Prostate gland (tissue), 2 donors: ENCODE measurements around the gene NLRP8. TPM values are rescaled to one million over a fixed set of nuclear protein-coding genes. Genes with fewer than 3 reads are reported as not detected.

Source experiments
- DNase-seq: peaks from one replicate; pipeline ENCODE4 v3.0.0-alpha.2; 2019; ENCODE audit warnings: low spot score
- H3K27ac ChIP-seq, 2 donors: fragments of 200-600 bp; sonication (generic); 2 replicates each; pipeline ENCODE4 v1.5.1; 2017 to 2019
- H3K27me3 ChIP-seq: fragments of 200-600 bp; sonication (generic); replicated peaks from 2 replicates; pipeline ENCODE4 v1.5.1; 2019; ENCODE audit not compliant: insufficient read depth
- H3K36me3 ChIP-seq, 2 donors: fragments of 200-600 bp; sonication (generic); 1 replicate in 1 of 2; 2 replicates in 1 of 2; pipeline versions ENCODE4 v1.5.1 to v1.8.1; 2017 to 2019
- H3K4me1 ChIP-seq: fragments of 200-600 bp; sonication (generic); replicated peaks from 2 replicates; pipeline ENCODE4 v1.5.1; 2019
- H3K4me3 ChIP-seq, 2 donors: fragments of 200-600 bp; sonication (generic); 2 replicates each; pipeline ENCODE4 v1.5.1; 2017 to 2019
- H3K9me3 ChIP-seq: fragments of 200-600 bp; sonication (generic); 2 replicates; pipeline ENCODE4 v1.5.1; 2017
- POLR2A ChIP-seq: fragments of 450-650 bp; IDR thresholded peaks from one replicate; pipeline ENCODE4 v1.6.1; 2016; ENCODE audit warnings: antibody characterized with exemption, mild to moderate bottlenecking
- POLR2AphosphoS5 ChIP-seq: sonication (generic); formaldehyde crosslinking; IDR thresholded peaks from one replicate; pipeline ENCODE4 v1.6.1; 2017; ENCODE audit warnings: antibody characterized with exemption
- WGBS: methylation state at CpG from one replicate; pipeline ENCODE4 v1.1.5; 2018; 5-methylcytosine and 5-hydroxymethylcytosine counted together
- intact Hi-C: fragments of 100-400 bp; cut with DNase I; formaldehyde crosslinking; loops from one replicate; pipeline ENCODE4 v1.14.2; 2022
- total RNA-seq, 2 donors: library from RNA; depleted of rRNA; stranded (reverse); fragments of >200 nt; gene quantifications; one replicate each; pipeline ENCODE4 v1.1.0, GENCODE V29; 2016
- TF ChIP-seq, protein P1 (sequence below), 4 experiments: fragments of 200-600 bp in 2 of 4; fragments of 450-650 bp in 2 of 4; sonication (generic) in 2 of 4; IDR thresholded peaks; 1 replicate in 3 of 4; 2 replicates in 1 of 4; pipeline ENCODE4 v1.5.1; 2016 to 2019; ENCODE audit warnings: antibody characterized with exemption in 4 of 4, mild to moderate bottlenecking in 2 of 4, moderate library complexity in 2 of 4

NLRP8 gene
- under 1 TPM; 0.05 to 0.51 TPM for total RNA-seq

DNA sequence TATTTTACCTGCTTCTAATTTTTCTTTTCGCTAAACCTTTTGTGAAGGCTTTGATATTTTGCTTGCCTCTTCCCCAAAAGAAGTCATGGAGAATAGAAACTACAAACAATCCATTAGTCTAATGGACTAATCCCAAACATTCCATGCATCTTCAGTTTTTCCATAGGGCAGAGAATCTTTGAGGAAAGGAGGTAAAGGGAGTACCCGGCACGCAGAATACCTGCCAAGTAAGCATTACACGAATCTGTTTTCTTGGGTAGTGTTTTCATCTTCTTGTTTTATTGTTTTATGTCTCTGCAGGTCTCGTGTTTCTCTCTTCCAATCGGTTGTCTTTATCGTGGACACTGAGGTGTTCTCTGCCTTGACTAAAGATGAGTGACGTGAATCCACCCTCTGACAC is at the start of gene NLRP8:
Gene NLRP8 (plus strand): TSS at position 301 of the 400 bp plus-strand sequence.
- no peaks in the 10 kb centered on the region for H3K9me3 ChIP-seq
- intact Hi-C loops = no loop called here
- TF ChIP-seq POLR2AphosphoS5 (no peak), POLR2A (no peak)
- TF ChIP-seq, protein P1, sequence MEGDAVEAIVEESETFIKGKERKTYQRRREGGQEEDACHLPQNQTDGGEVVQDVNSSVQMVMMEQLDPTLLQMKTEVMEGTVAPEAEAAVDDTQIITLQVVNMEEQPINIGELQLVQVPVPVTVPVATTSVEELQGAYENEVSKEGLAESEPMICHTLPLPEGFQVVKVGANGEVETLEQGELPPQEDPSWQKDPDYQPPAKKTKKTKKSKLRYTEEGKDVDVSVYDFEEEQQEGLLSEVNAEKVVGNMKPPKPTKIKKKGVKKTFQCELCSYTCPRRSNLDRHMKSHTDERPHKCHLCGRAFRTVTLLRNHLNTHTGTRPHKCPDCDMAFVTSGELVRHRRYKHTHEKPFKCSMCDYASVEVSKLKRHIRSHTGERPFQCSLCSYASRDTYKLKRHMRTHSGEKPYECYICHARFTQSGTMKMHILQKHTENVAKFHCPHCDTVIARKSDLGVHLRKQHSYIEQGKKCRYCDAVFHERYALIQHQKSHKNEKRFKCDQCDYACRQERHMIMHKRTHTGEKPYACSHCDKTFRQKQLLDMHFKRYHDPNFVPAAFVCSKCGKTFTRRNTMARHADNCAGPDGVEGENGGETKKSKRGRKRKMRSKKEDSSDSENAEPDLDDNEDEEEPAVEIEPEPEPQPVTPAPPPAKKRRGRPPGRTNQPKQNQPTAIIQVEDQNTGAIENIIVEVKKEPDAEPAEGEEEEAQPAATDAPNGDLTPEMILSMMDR (IDR thresholded peaks at IDR 0.05) = no peak
- H3K27me3 ChIP-seq = no peaks in the 10 kb centered on the region
- no peak within 1 kb of the TSS for H3K4me3 ChIP-seq
- WGBS = 88% methylated on average over 8 of the region's 8 CpGs
- no peaks in the 10 kb centered on the region for H3K4me1 ChIP-seq
- H3K27ac ChIP-seq = no peak within 1 kb of the TSS
- no peak for DNase-seq
- H3K36me3 ChIP-seq = no peaks in the 10 kb centered on the region

GRCh38 chr19:55898911-55899310 is 48.7 kb upstream of the NLRP8 start:
- no peaks in the 10 kb centered on the region for H3K9me3 ChIP-seq
- H3K4me3 ChIP-seq = no peak overlapping the region
- DNase-seq = no peak
- no peaks in the 10 kb centered on the region for H3K27me3 ChIP-seq
- WGBS = 80% methylated on average over 12 of the region's 12 CpGs
- H3K36me3 ChIP-seq = no peaks in the 10 kb centered on the region
- TF ChIP-seq POLR2AphosphoS5 (no peak), POLR2A (no peak)
- TF ChIP-seq, protein P1 (IDR thresholded peaks at IDR 0.05) = no peak
- no peak overlapping the region for H3K27ac ChIP-seq
- H3K4me1 ChIP-seq = no peaks in the 10 kb centered on the region
- intact Hi-C loops = no loop called here

- Histone ChIP-seq H3K4me3 (no peak overlapping the region), H3K27me3 (no peaks in the 10 kb centered on the region), H3K36me3 (no peaks in the 10 kb centered on the region), H3K27ac (no peak overlapping the region), H3K4me1 (no peaks in the 10 kb centered on the region), H3K9me3 (no peaks in the 10 kb centered on the region)
- intact Hi-C loops = no loop called here
- 66% methylated on average over 13 of the region's 13 CpGs for WGBS
- DNase-seq = no peak
- TF ChIP-seq POLR2AphosphoS5 = no peak
- no peak for TF ChIP-seq POLR2A
- TF ChIP-seq, protein P1 (IDR thresholded peaks at IDR 0.05) = no peak
Observed at GRCh38 chr19:55901369-55902079, 46.1 kb upstream of the NLRP8 start.

GRCh38 chr19:55902080-55902751 is 45.4 kb upstream of the NLRP8 start:
- Histone ChIP-seq H3K27me3 (no peaks in the 10 kb centered on the region), H3K27ac (no peak overlapping the region), H3K36me3 (no peaks in the 10 kb centered on the region), H3K4me1 (no peaks in the 10 kb centered on the region), H3K4me3 (no peak overlapping the region), H3K9me3 (no peaks in the 10 kb centered on the region)
- TF ChIP-seq POLR2AphosphoS5 (no peak), POLR2A (no peak)
- TF ChIP-seq, protein P1 (IDR thresholded peaks at IDR 0.05) = no peak
- 77% methylated on average over 9 of the region's 9 CpGs for WGBS
- intact Hi-C loops = no loop called here
- DNase-seq = no peak

DNA sequence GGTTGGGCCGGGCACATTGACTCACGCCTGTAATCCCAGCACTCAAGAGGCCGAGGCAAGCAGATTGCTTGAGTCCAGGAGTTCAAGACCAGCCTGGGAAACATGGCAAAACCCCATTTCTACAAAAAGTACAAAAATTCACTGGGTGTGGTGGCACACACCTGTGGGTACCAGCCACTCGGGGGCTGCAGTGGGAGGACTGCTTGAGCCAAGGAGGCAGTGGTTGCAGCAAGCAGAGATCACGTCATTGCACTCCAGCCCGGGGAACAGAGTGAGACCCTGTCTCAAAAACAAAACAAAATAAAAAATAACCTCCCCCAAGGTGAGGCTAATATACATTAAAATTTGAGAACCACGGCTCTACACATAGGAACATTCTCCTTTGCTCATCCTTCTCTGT is 40.3 kb upstream of the NLRP8 start:
- no peaks in the 10 kb centered on the region for H3K27me3 ChIP-seq
- intact Hi-C loops = no loop called here
- H3K36me3 ChIP-seq = no peaks in the 10 kb centered on the region
- TF ChIP-seq POLR2AphosphoS5 (no peak), POLR2A (no peak)
- TF ChIP-seq, protein P1 (IDR thresholded peaks at IDR 0.05) = no peak
- no peak for DNase-seq
- no peak overlapping the region for H3K27ac ChIP-seq
- no peaks in the 10 kb centered on the region for H3K4me1 ChIP-seq
- no peaks in the 10 kb centered on the region for H3K9me3 ChIP-seq
- no peak overlapping the region for H3K4me3 ChIP-seq
- 84% methylated on average over 7 of the region's 7 CpGs for WGBS
